ENCODE measurements around the gene MEGF6.

MEGF6 gene

DNA sequence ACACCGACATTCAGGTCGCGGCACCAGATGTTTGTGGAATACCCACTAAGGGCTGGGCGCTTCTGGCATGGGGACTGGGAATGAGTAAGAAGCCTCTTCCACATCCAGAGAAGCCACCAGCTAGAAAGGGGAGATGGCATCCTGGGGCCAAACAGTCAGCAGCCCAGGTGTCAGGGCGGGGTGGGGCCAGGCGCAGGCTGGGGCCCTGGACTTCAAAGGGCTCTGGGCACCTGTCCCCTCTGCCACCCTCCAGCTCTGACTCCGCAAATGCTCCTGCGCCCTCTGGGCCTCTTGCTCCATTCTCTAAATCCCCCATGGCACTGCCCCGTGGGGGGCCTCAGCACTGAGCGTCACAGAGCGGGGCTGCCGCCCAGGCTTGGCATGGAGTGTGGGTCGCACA, 70.4 kb downstream of the MEGF6 start:
- TF ChIP-seq, protein P1, sequence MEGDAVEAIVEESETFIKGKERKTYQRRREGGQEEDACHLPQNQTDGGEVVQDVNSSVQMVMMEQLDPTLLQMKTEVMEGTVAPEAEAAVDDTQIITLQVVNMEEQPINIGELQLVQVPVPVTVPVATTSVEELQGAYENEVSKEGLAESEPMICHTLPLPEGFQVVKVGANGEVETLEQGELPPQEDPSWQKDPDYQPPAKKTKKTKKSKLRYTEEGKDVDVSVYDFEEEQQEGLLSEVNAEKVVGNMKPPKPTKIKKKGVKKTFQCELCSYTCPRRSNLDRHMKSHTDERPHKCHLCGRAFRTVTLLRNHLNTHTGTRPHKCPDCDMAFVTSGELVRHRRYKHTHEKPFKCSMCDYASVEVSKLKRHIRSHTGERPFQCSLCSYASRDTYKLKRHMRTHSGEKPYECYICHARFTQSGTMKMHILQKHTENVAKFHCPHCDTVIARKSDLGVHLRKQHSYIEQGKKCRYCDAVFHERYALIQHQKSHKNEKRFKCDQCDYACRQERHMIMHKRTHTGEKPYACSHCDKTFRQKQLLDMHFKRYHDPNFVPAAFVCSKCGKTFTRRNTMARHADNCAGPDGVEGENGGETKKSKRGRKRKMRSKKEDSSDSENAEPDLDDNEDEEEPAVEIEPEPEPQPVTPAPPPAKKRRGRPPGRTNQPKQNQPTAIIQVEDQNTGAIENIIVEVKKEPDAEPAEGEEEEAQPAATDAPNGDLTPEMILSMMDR (conservative IDR thresholded peaks at IDR 0.05): no peak

DNA sequence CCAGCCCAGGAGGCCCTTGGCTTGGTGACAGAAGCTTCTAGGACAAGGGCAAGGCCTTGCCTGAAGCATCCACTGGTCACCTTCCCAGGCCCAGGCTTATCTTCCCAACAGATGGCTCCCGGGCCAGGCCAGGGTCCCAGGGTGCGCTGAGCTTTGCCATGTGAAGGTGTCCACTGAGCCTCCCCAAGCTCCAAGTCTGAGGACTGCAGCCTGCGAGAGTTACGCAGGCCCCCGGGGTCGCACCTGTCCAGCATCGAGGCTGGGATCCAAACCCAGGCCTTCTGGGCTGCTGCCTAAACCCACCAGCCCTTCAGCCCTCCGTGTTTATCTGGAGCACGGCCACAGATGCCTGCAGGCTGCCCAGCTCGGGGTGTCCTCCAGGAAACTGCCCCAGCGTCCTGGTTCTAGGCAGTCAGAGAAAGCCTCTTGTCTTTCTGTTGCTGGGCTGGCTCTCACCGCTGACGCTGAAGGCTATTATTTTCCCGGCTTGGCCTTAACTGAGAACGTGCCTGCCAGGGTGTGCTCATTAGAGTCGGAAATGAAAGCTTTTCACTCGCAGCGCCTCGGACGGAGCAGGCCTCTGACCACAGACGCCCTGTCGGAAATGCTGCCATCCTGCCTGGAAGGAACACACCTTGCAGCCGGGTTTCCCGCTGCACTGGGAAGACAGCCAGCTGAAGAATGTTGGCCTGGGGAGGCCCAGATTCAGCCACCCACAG, 71.4 kb downstream of the MEGF6 start:
- H3K27ac ChIP-seq: 0 out of 2 replicates have a peak overlapping the region, but pooled peaks have one; percentile 8
- TF ChIP-seq, protein P1 (conservative IDR thresholded peaks at IDR 0.05): no peak

More for the DNA sequence above, 70.4 kb downstream of the MEGF6 start:
- H3K27ac ChIP-seq: no peak overlapping the region

DNA sequence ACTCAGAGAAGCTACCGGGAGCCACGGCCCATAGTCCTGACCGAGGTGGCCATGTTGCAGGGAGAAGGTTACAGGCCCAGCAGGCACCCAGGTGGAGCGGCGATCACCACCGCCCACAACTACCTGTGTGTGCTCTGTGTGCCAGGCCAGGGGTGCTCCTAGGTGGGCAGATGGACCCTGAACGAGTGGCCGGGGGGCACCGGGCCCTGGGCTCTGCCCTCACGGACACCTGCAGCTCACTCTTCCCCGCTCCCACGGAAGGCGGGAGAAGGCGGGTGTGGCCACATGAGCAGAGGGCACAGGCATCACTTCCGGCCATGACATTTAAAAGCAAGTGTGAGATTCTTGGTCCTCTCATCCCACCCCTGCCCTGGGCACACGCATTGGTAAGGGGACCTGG, 73.9 kb downstream of the MEGF6 start:
- TF ChIP-seq, protein P1 (conservative IDR thresholded peaks at IDR 0.05): no peak
- no peak overlapping the region for H3K27ac ChIP-seq

DNA sequence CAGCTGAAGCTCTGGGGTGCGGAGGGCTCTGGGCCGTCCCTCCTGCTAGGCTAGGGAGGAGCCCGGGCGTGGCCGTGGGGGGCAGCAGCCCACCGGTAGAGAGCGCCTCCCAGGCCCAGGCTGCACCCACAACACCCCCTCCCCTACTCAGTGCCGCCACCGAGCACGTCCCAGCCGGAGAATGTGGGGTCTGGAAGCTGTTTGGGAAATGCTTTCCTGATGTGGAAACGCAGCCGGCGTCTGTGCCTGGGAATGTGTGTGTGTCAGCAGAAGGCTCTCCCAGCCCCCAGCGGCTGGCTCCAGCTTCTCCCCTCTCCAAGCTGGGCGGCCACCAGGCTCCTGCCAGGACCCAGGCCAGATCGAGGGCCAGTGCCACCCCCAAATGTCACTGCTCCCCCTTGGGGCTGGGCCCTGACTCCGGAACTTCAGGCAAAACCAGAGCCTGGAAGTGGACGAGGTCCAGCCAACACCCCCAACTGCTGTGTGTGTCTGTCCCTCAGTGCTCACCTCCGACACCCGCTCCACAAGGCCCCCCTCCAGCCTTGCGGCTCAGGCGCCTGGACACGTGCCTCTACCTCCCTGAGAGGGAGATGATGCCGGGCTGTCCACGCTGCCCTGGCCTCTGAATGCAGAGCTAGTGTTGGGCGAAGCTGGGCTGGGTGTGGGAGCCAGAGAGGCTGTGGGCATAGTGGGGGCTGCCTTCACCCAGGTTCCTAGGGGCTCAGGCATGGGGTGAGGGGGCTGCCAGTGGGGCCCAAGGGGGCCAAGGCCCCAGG, 74.7 kb downstream of the MEGF6 start:
- TF ChIP-seq, protein P1 (conservative IDR thresholded peaks at IDR 0.05): no peak
- no peak overlapping the region for H3K27ac ChIP-seq

DNA sequence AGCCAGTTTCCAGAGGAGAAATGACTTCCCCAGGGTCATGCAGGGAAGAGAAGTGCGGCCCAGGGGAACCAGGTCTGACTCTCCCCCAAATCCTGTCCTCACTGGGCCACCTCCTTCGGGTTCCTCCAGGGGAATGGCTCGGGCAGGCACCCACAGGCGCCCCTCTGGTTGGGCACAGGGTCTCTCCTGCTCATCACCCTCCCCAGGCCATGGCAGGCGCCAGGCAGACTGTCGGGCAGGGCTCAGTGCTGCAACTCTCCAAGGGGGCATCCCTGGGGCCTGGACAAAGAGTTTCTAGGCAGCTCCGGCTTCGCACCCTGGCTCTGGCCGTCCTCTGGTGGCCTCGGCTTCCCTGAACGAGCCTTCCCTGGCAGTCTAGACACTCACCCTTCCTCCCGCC, 75.6 kb downstream of the MEGF6 start:
- no peak overlapping the region for H3K27ac ChIP-seq
- TF ChIP-seq, protein P1 (conservative IDR thresholded peaks at IDR 0.05): no peak

DNA sequence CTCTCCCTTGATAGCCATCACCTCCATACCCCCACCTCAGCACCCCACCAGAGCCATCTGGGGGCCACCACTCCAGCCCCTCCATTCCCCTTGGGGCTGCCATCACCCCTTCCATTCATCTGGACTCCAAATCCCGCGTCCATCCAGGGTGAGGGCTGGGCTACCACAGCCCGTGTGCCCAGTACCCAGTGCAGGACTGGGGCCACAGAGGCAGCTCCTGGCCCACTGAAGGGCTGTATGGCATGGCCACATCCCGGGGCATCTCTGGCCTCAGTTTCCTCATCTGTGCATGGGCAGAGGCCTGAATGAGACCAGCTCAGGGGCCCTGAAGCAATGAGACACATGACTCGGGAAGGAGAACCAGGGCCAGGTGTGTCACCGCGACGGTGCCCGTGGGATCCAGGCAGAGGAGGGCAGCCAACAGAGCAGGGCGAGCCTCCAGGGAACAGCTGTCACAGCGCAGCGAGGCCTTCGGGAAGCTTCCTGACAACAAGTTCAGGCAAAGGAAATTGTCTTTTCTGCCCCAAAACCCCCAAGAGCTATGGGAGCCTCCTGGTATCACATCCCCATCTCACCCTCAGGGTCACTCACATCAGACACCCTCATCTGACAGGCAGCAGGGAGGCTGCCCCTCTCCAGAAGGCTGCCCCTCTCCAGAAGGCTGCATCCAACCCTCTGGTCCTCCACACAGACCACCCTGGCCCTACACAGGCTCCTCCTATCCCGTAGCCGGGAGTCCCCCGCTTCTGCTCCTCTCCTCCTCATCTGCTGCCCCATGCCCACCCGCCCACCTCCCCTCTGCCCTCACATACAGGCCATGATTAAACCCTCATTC, 76.3 kb downstream of the MEGF6 start:
- no peak overlapping the region for H3K27ac ChIP-seq
- TF ChIP-seq, protein P1 (conservative IDR thresholded peaks at IDR 0.05): no peak
